Endothelial cell of umbilical vein (primary cell): Measurements from ENCODE around the gene SAMD1. TPM values are rescaled to one million over a fixed set of nuclear protein-coding genes. Genes with fewer than 3 reads are reported as not detected.

Experiments
- BruUV-seq: library from RNA; stranded (reverse); fragments of 400-500 nt; replicated peaks from 2 replicates; lab custom pipeline; 2021; lab: Mats Ljungman, UMichigan
- CTCF ChIA-PET: fragments of 300-600, 350-600 bp; sonication (Branson Sonifier 250); formaldehyde crosslinking; loops from one replicate; lab custom pipeline; 2021; ENCODE audit warnings: antibody characterized with exemption, inconsistent platforms; lab: Charles Lee
- POLR2A ChIA-PET: fragments of 300-600, 350-600 bp; sonication (Branson Sonifier 250); formaldehyde crosslinking; loops from one replicate; lab custom pipeline; 2021; ENCODE audit warnings: antibody characterized with exemption, inconsistent platforms; lab: Charles Lee
- DNase-seq: peaks from one replicate; pipeline ENCODE4 v3.0.0-alpha.2; 2011; ENCODE audit warnings: low read depth, low spot score
- FAIRE-seq: peaks from 2 replicates; lab custom pipeline; 2011; peaks lifted over from hg19 to GRCh38; lab: Jason Lieb, UNC
- H2AFZ ChIP-seq: 2 replicates; pipeline ENCODE4 v1.6.0; 2012; ENCODE audit warnings: low read depth, low read length, control low read depth, inconsistent platforms
- H3K27ac ChIP-seq: 2 replicates; pipeline ENCODE4 v1.5.1; 2011; ENCODE audit warnings: low read depth, mild to moderate bottlenecking, control low read depth, low read length, moderate library complexity; ENCODE audit not compliant: insufficient read depth
- H3K27me3 ChIP-seq, 2 experiments: 2 replicates each; pipeline versions ENCODE4 v1.6.0 to v1.6.1; 2011; ENCODE audit warnings: low read length in 2 of 2, mixed read lengths in 1 of 2; ENCODE audit not compliant: control insufficient read depth in 2 of 2, insufficient read depth in 2 of 2
- H3K36me3 ChIP-seq, 2 experiments: 2 replicates in 1 of 2; 3 replicates in 1 of 2; pipeline ENCODE4 v1.5.1; 2011; ENCODE audit warnings: low read length in 2 of 2, mild to moderate bottlenecking in 1 of 2, moderate library complexity in 1 of 2; ENCODE audit not compliant: control insufficient read depth in 2 of 2, insufficient read depth in 2 of 2; ENCODE audit errors: extremely low read depth in 1 of 2
- H3K4me1 ChIP-seq: 3 replicates; pipeline ENCODE4 v1.5.1; 2011; ENCODE audit warnings: mild to moderate bottlenecking, low read length; ENCODE audit not compliant: control insufficient read depth, insufficient read depth; ENCODE audit errors: extremely low read depth
- H3K4me2 ChIP-seq: 2 replicates; pipeline ENCODE4 v1.6.1; 2011; ENCODE audit warnings: low read length, control low read depth, mixed read lengths; ENCODE audit not compliant: insufficient read depth
- H3K4me3 ChIP-seq, 3 experiments: fragments of 200-600 bp in 1 of 3; sonication (generic), shearing (Covaris generic) in 1 of 3; replicated peaks in 1 of 3; 2 replicates each; pipeline ENCODE4 v1.5.1; 2011 to 2016; ENCODE audit warnings: control low read depth in 3 of 3, low read length in 3 of 3, mild to moderate bottlenecking in 2 of 3, inconsistent platforms in 1 of 3, low read depth in 1 of 3, moderate library complexity in 1 of 3; ENCODE audit not compliant: insufficient read depth in 1 of 3
- H3K79me2 ChIP-seq: 2 replicates; pipeline ENCODE4 v1.6.0; 2012; ENCODE audit warnings: low read length, inconsistent platforms; ENCODE audit not compliant: control insufficient read depth, insufficient read depth
- H3K9ac ChIP-seq: replicated peaks from 2 replicates; pipeline ENCODE3; 2011; ENCODE audit warnings: low read length, control low read depth; ENCODE audit not compliant: insufficient read depth; ENCODE audit errors: extremely low read depth
- H3K9me1 ChIP-seq: replicated peaks from 3 replicates; pipeline ENCODE4 v1.6.0; 2011; ENCODE audit warnings: mild to moderate bottlenecking, low read length; ENCODE audit not compliant: control insufficient read depth, insufficient read depth; ENCODE audit errors: extremely low read depth
- H3K9me3 ChIP-seq: replicated peaks from 2 replicates; pipeline ENCODE4 v1.5.1; 2012; ENCODE audit warnings: low read length, inconsistent platforms; ENCODE audit not compliant: control insufficient read depth, insufficient read depth
- H4K20me1 ChIP-seq: replicated peaks from 2 replicates; pipeline ENCODE3; 2011; ENCODE audit warnings: mild to moderate bottlenecking, low read length; ENCODE audit not compliant: control insufficient read depth, insufficient read depth; ENCODE audit errors: extremely low read depth
- MYC ChIP-seq: IDR thresholded peaks from one replicate; pipeline ENCODE4 v1.6.1; 2011; ENCODE audit warnings: mild to moderate bottlenecking, low read depth, low read length
- dilution Hi-C: fragments of 300-500 bp; cut with MboI; formaldehyde crosslinking; loops from one replicate; pipeline ENCODE4 v1.15.0; 2019; ENCODE audit warnings: low sequenced_read_pairs; ENCODE audit not compliant: extremely low pct_ligation_motif_present
- intact Hi-C: fragments of 100-400 bp; cut with micrococcal nuclease; formaldehyde crosslinking; loops from one replicate; pipeline ENCODE4 v1.10.0; 2022
- polyA plus RNA-seq, 4 experiments: library from polyadenylated mRNA; depleted of rRNA in 3 of 4; stranded (reverse) in 3 of 4; unstranded in 1 of 4; fragments of >200 nt; gene quantifications; 2 replicates each; pipeline versions ENCODE4 v1.2.1 to v1.2.3, GENCODE V29; 2011 to 2012; ENCODE audit warnings: missing spikeins in 1 of 4
- total RNA-seq: library from RNA; stranded (reverse); gene quantifications from 2 replicates; pipeline ENCODE4 v1.2.3, GENCODE V29; 2021
- TF ChIP-seq, protein P1 (sequence below), 2 donors: IDR thresholded peaks; 1 replicate in 1 of 2; 2 replicates in 1 of 2; pipeline ENCODE4 v1.5.1; 2011; ENCODE audit warnings: low read length in 2 of 2, mild to moderate bottlenecking in 2 of 2, moderate library complexity in 2 of 2, control low read depth in 1 of 2, inconsistent platforms in 1 of 2, low read depth in 1 of 2; ENCODE audit not compliant: insufficient read depth in 1 of 2; ENCODE audit errors: extremely low read depth in 1 of 2

SAMD1 gene
- total and polyA plus RNA-seq, 2 donors (not counting 3 experiments of a cell fraction or from before 2014, with no cell fraction given) = 14.1 to 35.9 TPM

DNA sequence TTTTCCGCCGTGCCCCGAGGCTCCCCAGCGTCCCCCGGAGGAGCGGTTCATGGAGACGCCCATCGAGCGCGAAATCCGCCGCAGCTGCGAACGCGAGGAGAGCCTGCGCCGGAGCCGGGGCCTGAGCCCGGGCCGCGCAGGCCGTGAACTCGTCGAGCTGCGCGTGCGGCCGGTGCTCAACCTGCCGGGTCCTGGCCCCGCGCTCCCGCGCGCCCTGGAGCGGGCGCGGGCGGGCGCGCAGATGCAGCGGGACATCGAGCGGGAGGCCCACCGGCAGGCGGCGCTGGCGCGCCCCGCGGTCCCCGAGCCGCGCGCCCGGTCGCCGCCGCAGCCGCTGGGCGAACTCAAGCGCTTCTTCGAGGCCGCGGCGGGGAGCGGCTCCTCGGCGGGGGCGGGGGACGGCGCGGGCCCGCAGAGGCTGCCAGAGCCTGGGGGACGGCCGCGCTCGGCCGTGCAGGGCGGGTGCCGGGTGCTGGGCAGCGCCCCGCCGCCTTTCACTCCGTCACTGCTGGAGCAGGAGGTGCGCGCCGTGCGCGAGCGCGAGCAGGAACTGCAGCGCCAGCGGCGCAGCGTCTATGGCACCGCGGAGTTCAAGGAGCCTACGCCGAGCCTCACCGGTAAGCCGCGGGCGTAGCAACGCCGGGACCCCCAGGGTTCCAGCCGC lies 17.2 kb downstream of the SAMD1 start:
- peak overlapping the region; percentile 29 to 61 (median 43) for H3K4me3 ChIP-seq
- peak overlapping the region; percentile 3 for H3K9ac ChIP-seq
- H4K20me1 ChIP-seq = no peaks in the 10 kb centered on the region
- no peak overlapping the region for H3K27ac ChIP-seq
- H3K4me2 ChIP-seq = peak overlapping the region; percentile 79
- TF ChIP-seq MYC = no peak
- TF ChIP-seq, protein P1, sequence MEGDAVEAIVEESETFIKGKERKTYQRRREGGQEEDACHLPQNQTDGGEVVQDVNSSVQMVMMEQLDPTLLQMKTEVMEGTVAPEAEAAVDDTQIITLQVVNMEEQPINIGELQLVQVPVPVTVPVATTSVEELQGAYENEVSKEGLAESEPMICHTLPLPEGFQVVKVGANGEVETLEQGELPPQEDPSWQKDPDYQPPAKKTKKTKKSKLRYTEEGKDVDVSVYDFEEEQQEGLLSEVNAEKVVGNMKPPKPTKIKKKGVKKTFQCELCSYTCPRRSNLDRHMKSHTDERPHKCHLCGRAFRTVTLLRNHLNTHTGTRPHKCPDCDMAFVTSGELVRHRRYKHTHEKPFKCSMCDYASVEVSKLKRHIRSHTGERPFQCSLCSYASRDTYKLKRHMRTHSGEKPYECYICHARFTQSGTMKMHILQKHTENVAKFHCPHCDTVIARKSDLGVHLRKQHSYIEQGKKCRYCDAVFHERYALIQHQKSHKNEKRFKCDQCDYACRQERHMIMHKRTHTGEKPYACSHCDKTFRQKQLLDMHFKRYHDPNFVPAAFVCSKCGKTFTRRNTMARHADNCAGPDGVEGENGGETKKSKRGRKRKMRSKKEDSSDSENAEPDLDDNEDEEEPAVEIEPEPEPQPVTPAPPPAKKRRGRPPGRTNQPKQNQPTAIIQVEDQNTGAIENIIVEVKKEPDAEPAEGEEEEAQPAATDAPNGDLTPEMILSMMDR (IDR thresholded peaks at IDR 0.05; ENCODE audit: extremely low read depth in 1 of 2, insufficient read depth in 1 of 2, low read depth in 1 of 2, low read length in 2 of 2) = peak; percentile 35 to 60
- FAIRE-seq (peak; percentile 69), DNase-seq (peak; percentile 59)
- POLR2A ChIA-PET = no interaction called here
- no TSS peak for BruUV-seq
- H2AFZ ChIP-seq = peak overlapping the region; percentile 86
- no peaks in the 10 kb centered on the region for H3K9me1 ChIP-seq
- no peaks in the 10 kb centered on the region for H3K9me3 ChIP-seq
- H3K79me2 ChIP-seq = no peaks in the 10 kb centered on the region
- peaks cover 26% of the 10 kb centered on the region for H3K4me1 ChIP-seq
- CTCF ChIA-PET = interaction anchor here (0.6 to 6.6 kb wide), 18 partner anchors 9 to 275 kb away, joined by 3 to 74 read pairs (median 6); partner anchors contain the start of genes ASF1B, IL27RA and NANOS3
- dilution Hi-C loops (no loop called here), intact Hi-C loops (loop anchor here (1.0 to 5.0 kb wide), 3 partner anchors 41 to 286 kb away; partner anchors contain the start of gene ASF1B)
- no peaks in the 10 kb centered on the region for H3K36me3 ChIP-seq
- H3K27me3 ChIP-seq = no peaks in the 10 kb centered on the region
